Body of pancreas (tissue), 4 donors: ENCODE data around the gene GPR142. TPM values are rescaled to one million over a fixed set of nuclear protein-coding genes. Genes with fewer than 3 reads are reported as not detected.

Source experiments
- ATAC-seq: fragments of 150-250 bp; one replicate; pipeline ENCODE4 v1.9.1; 2016
- DNase-seq, 4 donors: peaks; one replicate each; pipeline ENCODE4 v3.0.0-alpha.2; 2019
- H3K27ac ChIP-seq, 4 donors: fragments of 200-600 bp; sonication (generic); 1 replicate in 3 of 4; 2 replicates in 1 of 4; pipeline versions ENCODE4 v1.5.1 to v1.6.1; 2016 to 2019; ENCODE audit warnings: mild to moderate bottlenecking in 1 of 4, mixed read lengths in 1 of 4, moderate library complexity in 1 of 4
- H3K27me3 ChIP-seq, 2 donors: fragments of 200-600 bp; sonication (generic); one replicate each; pipeline ENCODE4 v1.6.0; 2016; ENCODE audit warnings: mild to moderate bottlenecking in 1 of 2
- H3K36me3 ChIP-seq, 2 donors: fragments of 200-600 bp; sonication (generic); replicated peaks in 1 of 2; 2 replicates each; pipeline ENCODE4 v1.5.1; 2016; ENCODE audit warnings: low read depth in 2 of 2; ENCODE audit not compliant: insufficient read depth in 1 of 2
- H3K4me1 ChIP-seq: fragments of 200-600 bp; sonication (generic); one replicate; pipeline ENCODE4 v1.6.0; 2016
- H3K4me3 ChIP-seq, 2 donors: fragments of 200-600 bp; sonication (generic); 1 replicate in 1 of 2; 2 replicates in 1 of 2; pipeline ENCODE4 v1.5.1; 2016 to 2019
- H3K9me3 ChIP-seq, 3 donors: fragments of 200-600 bp; sonication (generic); 1 replicate in 2 of 3; 2 replicates in 1 of 3; pipeline ENCODE4 v1.5.1; 2016
- POLR2A ChIP-seq, 3 donors: fragments of 450-650 bp; IDR thresholded peaks; one replicate each; pipeline ENCODE4 v1.6.1; 2016; ENCODE audit warnings: antibody characterized with exemption in 3 of 3, mild to moderate bottlenecking in 2 of 3
- WGBS, 2 donors: methylation state at CpG; one replicate each; pipeline ENCODE4 v1.1.5; 2017; 5-methylcytosine and 5-hydroxymethylcytosine counted together
- intact Hi-C: fragments of 100-400 bp; cut with DNase I; formaldehyde crosslinking; loops from one replicate; pipeline ENCODE4 v1.15.1; 2023
- total RNA-seq, 2 donors: library from RNA; depleted of rRNA; stranded (reverse); fragments of >200 nt; gene quantifications; one replicate each; pipeline ENCODE4 v1.1.0, GENCODE V29; 2016
- TF ChIP-seq, protein P1 (sequence below), 7 experiments: fragments of 450-650 bp in 4 of 7; fragments of 200-600 bp in 3 of 7; sonication (generic) in 3 of 7; IDR thresholded peaks; one replicate each; pipeline ENCODE4 v1.5.1; 2016 to 2019; ENCODE audit warnings: antibody characterized with exemption in 7 of 7

Gene GPR142
- total RNA-seq, 2 donors from 2014 or later, result 0.52 to 0.66 TPM

DNA sequence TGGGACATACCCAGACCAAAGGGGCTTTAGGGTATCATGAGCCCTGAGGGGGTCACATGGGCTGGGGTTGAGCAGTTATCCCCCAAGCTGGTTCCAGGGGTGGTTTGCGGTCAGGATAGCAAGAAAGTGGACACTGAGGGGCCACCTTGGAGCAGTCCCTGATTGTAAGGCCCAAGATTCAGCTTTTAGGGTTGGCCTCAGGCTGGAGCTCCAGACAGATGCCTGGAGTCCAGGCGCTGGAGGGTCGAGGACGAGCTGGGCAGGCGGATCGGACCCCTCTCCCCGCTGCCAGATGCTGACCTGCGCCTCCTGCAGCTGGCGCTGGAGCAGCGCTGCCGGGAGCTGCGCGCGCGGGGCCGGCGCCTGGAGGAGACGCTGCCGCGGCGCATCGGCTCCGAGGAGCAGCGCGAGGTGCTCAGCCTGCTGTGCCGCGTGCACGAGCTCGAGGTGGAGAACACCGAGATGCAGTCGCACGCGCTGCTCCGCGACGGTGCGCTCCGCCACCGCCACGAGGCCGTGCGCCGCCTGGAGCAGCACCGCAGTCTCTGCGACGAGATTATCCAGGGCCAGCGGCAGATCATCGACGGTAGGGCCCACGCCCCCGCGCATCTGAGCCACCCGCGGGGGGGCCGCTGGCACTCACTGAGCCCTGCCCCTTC is 15.6 kb upstream of the GPR142 start:
- no peaks in the 10 kb centered on the region for H3K27me3 ChIP-seq
- WGBS, 2 donors, result 8 to 100% methylated on average over 1 to 54 of the region's 55 CpGs

DNA sequence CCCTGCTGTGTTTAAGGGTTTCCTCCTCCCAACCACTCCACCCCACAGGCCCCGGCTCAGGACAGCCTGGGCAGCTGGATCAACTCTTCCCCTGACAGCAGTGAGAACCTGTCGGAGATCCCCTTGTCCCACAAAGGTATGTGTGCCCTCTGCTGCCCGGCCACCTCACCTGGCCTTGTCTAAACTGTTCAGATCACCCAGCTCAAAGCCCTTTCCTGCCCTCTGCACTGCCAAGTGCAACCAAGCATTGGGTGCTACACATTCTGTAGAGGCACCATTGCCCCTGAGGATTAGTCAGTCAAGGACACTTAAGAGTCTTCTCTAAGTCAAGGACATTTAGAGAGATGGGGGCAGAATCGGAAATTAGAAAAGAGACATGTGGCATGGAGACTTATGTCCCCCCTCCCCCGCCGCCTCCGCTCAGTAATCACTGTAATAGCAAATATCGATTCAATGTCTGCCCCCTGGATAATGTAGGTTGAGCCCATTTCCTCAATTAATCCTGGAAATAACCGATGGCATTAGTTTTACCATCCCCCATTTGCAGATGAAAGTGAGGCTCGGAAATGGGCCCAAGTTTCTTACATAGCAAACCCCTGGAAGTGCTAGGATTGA is 13.8 kb upstream of the GPR142 start:
- DNase-seq, result no peak
- intact Hi-C loops, result loop anchor here (10.0 kb wide), 1 partner anchor 149 kb away; the partner anchor contains the start of gene RPL38
- no peak overlapping the region for H3K4me3 ChIP-seq
- no peak overlapping the region for H3K27ac ChIP-seq
- no peak for ATAC-seq
- H3K4me1 ChIP-seq, result peaks cover 14% of the 10 kb centered on the region
- TF ChIP-seq POLR2A (IDR thresholded peaks at IDR 0.05), result no peak
- TF ChIP-seq, protein P1, sequence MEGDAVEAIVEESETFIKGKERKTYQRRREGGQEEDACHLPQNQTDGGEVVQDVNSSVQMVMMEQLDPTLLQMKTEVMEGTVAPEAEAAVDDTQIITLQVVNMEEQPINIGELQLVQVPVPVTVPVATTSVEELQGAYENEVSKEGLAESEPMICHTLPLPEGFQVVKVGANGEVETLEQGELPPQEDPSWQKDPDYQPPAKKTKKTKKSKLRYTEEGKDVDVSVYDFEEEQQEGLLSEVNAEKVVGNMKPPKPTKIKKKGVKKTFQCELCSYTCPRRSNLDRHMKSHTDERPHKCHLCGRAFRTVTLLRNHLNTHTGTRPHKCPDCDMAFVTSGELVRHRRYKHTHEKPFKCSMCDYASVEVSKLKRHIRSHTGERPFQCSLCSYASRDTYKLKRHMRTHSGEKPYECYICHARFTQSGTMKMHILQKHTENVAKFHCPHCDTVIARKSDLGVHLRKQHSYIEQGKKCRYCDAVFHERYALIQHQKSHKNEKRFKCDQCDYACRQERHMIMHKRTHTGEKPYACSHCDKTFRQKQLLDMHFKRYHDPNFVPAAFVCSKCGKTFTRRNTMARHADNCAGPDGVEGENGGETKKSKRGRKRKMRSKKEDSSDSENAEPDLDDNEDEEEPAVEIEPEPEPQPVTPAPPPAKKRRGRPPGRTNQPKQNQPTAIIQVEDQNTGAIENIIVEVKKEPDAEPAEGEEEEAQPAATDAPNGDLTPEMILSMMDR (IDR thresholded peaks at IDR 0.05), result no peak
- 60 to 63% methylated on average over 10 of the region's 10 CpGs for WGBS, 2 donors
- H3K36me3 ChIP-seq, result no peaks in the 10 kb centered on the region
- H3K27me3 ChIP-seq, result peaks cover 0 to 16% of the 10 kb centered on the region in 2 donors
- no peaks in the 10 kb centered on the region for H3K9me3 ChIP-seq

More for the DNA sequence above, 15.6 kb upstream of the GPR142 start:
- H3K4me1 ChIP-seq, result peaks cover 4% of the 10 kb centered on the region
- TF ChIP-seq, protein P1 (IDR thresholded peaks at IDR 0.05), result no peak
- ATAC-seq (no peak), DNase-seq (no peak)
- no peaks in the 10 kb centered on the region for H3K9me3 ChIP-seq
- H3K36me3 ChIP-seq, result no peaks in the 10 kb centered on the region
- no peak overlapping the region for H3K4me3 ChIP-seq
- H3K27ac ChIP-seq, result no peak overlapping the region
- intact Hi-C loops, result loop anchor here (10.0 kb wide), 1 partner anchor 147 kb away; the partner anchor contains the start of gene RPL38

DNA sequence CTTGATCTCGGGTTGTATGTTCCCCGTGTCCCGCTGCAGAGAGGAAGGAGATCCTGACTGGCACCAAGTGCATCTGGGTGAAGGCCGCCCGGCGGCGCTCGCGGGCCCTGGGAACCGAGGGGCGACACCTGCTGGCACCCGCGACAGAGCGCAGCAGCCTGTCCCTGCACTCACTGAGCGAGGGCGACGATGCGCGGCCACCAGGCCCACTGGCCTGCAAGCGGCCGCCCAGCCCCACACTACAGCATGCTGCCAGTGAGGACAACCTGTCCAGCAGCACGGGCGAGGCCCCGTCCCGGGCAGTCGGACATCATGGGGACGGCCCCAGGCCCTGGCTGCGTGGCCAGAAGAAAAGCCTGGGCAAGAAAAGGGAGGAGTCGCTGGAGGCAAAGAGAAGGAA is 13.2 kb upstream of the GPR142 start:
- peak in 2 of 4 donors; percentile 30 to 44 for DNase-seq
- no peaks in the 10 kb centered on the region for H3K9me3 ChIP-seq
- H3K4me3 ChIP-seq, result no peak overlapping the region
- no peaks in the 10 kb centered on the region for H3K36me3 ChIP-seq
- H3K27me3 ChIP-seq, result peaks cover 0 to 20% of the 10 kb centered on the region in 2 donors
- ATAC-seq, result no peak
- H3K27ac ChIP-seq, result no peak overlapping the region
- peaks cover 14% of the 10 kb centered on the region for H3K4me1 ChIP-seq
- 9 to 12% methylated on average over 27 to 29 of the region's 29 CpGs for WGBS, 2 donors
- intact Hi-C loops, result loop anchor here (10.0 kb wide), 1 partner anchor 149 kb away; the partner anchor contains the start of gene RPL38
- TF ChIP-seq, protein P1 (IDR thresholded peaks at IDR 0.05), result peak in 5 of 7 experiments; percentile 7 to 48 (median 24)
- TF ChIP-seq POLR2A (IDR thresholded peaks at IDR 0.05), result no peak

DNA sequence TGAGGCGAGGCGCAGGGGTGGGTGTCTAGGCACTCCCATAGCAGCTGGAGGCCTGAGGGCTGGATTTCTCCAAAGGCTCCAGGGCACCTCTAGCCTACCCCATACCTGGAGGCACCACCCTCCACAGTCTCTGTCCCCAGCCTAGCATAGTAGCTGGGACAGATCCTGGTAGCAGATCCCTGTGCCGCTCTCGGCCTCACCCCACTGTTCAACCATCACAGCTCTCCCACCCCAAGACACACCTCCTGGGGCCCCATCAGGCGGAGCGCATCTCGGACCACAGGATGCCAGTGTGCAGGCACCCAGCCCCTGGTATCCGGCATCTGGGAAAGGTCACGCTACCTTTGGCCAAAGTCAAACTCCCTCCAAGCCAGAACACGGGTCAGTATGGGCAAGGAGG is 12.7 kb upstream of the GPR142 start:
- DNase-seq (no peak), ATAC-seq (no peak)
- peaks cover 0 to 20% of the 10 kb centered on the region in 2 donors for H3K27me3 ChIP-seq
- 66 to 83% methylated on average over 4 to 10 of the region's 10 CpGs for WGBS, 2 donors
- intact Hi-C loops, result loop anchor here (10.0 kb wide), 1 partner anchor 150 kb away; the partner anchor contains the start of gene RPL38
- TF ChIP-seq, protein P1 (IDR thresholded peaks at IDR 0.05), result no peak
- no peak for TF ChIP-seq POLR2A (IDR thresholded peaks at IDR 0.05)
- no peaks in the 10 kb centered on the region for H3K36me3 ChIP-seq
- H3K4me3 ChIP-seq, result no peak overlapping the region
- H3K9me3 ChIP-seq, result no peaks in the 10 kb centered on the region
- H3K4me1 ChIP-seq, result peaks cover 14% of the 10 kb centered on the region
- H3K27ac ChIP-seq, result no peak overlapping the region
